IPS DF 6.9 (cell line): Measurements from ENCODE around the gene SIK2.

Experiments
- DNase-seq: peaks from one replicate; pipeline ENCODE4 v3.0.0-alpha.2; 2013; ENCODE audit warnings: low read depth, low spot score
- H3K27ac ChIP-seq: one replicate; pipeline ENCODE4 v1.5.1; 2013; ENCODE audit warnings: low read length, control low read depth
- H3K27me3 ChIP-seq: 2 replicates; pipeline ENCODE4 v1.6.1; 2013; ENCODE audit warnings: mild to moderate bottlenecking, low read length; ENCODE audit not compliant: control insufficient read depth, insufficient read depth
- H3K36me3 ChIP-seq: 2 replicates; pipeline ENCODE4 v1.6.1; 2013; ENCODE audit warnings: low read length; ENCODE audit not compliant: control insufficient read depth, insufficient read depth
- H3K4me1 ChIP-seq: 2 replicates; pipeline ENCODE4 v1.6.1; 2013; ENCODE audit warnings: low read length; ENCODE audit not compliant: control insufficient read depth, insufficient read depth
- H3K4me3 ChIP-seq: 2 replicates; pipeline ENCODE4 v1.5.1; 2013; ENCODE audit warnings: mild to moderate bottlenecking, low read length
- H3K9me3 ChIP-seq: 2 replicates; pipeline ENCODE4 v1.6.1; 2013; ENCODE audit warnings: low read length, inconsistent platforms; ENCODE audit not compliant: control insufficient read depth, insufficient read depth
- WGBS: extraction: QIAGEN DNeasy Blood & Tissue Kit; methylation state at CpG from one replicate; pipeline ENCODE4 v1.1.7; 2013; ENCODE audit warnings: mixed read lengths, missing lambda C conversion rate; ENCODE audit not compliant: insufficient read length, insufficient coverage; 5-methylcytosine and 5-hydroxymethylcytosine counted together

Gene SIK2

DNA sequence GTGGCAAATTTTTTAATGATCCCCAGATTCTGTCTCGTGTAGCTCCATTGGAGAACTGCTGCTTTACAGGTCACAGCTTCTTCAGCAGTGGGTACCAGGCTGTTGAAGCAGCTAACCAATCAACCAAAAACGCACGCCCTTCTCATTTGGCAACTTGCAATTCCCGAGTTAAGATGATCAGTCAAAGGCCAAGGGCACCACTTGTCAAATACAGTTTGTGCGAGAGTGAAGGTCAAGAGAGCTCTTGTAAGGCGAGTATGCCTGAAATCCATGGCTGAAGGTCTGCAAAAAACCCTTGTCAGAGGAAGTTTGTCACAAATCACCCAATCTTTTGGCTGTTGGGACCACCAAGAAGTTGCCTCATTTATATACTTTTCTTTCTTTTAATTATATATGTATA, 176.9 kb downstream of the SIK2 start:
- WGBS, result no CpG with 5 or more reads among the region's 6 CpGs
- H3K27ac ChIP-seq, result no peak overlapping the region

More for the DNA sequence above, 176.9 kb downstream of the SIK2 start:
- no peak for DNase-seq
- Histone ChIP-seq H3K4me3 (no peak overlapping the region), H3K27me3 (no peaks in the 10 kb centered on the region), H3K4me1 (no peaks in the 10 kb centered on the region), H3K36me3 (no peaks in the 10 kb centered on the region), H3K9me3 (no peaks in the 10 kb centered on the region)
